HL-60 (cell line): ENCODE measurements around the gene MTSS2.

Source experiments
- DNase-seq, 2 experiments: peaks; one replicate each; pipeline ENCODE4 v3.0.0-alpha.2; 2010 to 2020; ENCODE audit warnings: low read depth in 1 of 2, low spot score in 1 of 2
- H3K27ac ChIP-seq: fragments of 250-450 bp; sonication (Bioruptor Pico); replicated peaks from 2 replicates; pipeline ENCODE4 v1.5.1; 2020; ENCODE audit warnings: mild to moderate bottlenecking, moderate library complexity
- H3K27me3 ChIP-seq: fragments of 250-450 bp; sonication (Bioruptor Pico); 2 replicates; pipeline ENCODE4 v1.5.1; 2021; ENCODE audit warnings: mild to moderate bottlenecking, moderate library complexity; ENCODE audit not compliant: insufficient read depth, poor library complexity, severe bottlenecking
- H3K4me3 ChIP-seq: replicated peaks from 2 replicates; pipeline ENCODE4 v1.5.1; 2011; ENCODE audit warnings: mild to moderate bottlenecking, control low read depth, low read length; ENCODE audit not compliant: insufficient read depth
- GABPA ChIP-seq: IDR thresholded peaks from 2 replicates; pipeline ENCODE4 v1.6.1; 2012; ENCODE audit warnings: low read depth
- POLR2AphosphoS5 ChIP-seq: IDR thresholded peaks from 2 replicates; pipeline ENCODE4 v1.6.1; 2012; ENCODE audit warnings: low read depth
- SPI1 ChIP-seq: IDR thresholded peaks from 2 replicates; pipeline ENCODE4 v1.6.1; 2012; ENCODE audit warnings: low read depth, mild to moderate bottlenecking, borderline replicate concordance
- TF ChIP-seq, protein P1 (sequence below): IDR thresholded peaks from 2 replicates; pipeline ENCODE4 v1.6.1; 2012; ENCODE audit warnings: low read depth; ENCODE audit not compliant: insufficient replicate concordance
- TF ChIP-seq, protein P2 (sequence below): IDR thresholded peaks from one replicate; pipeline ENCODE4 v1.5.1; 2011; ENCODE audit warnings: low read length, control low read depth, inconsistent platforms; ENCODE audit not compliant: insufficient read depth

MTSS2 gene

DNA sequence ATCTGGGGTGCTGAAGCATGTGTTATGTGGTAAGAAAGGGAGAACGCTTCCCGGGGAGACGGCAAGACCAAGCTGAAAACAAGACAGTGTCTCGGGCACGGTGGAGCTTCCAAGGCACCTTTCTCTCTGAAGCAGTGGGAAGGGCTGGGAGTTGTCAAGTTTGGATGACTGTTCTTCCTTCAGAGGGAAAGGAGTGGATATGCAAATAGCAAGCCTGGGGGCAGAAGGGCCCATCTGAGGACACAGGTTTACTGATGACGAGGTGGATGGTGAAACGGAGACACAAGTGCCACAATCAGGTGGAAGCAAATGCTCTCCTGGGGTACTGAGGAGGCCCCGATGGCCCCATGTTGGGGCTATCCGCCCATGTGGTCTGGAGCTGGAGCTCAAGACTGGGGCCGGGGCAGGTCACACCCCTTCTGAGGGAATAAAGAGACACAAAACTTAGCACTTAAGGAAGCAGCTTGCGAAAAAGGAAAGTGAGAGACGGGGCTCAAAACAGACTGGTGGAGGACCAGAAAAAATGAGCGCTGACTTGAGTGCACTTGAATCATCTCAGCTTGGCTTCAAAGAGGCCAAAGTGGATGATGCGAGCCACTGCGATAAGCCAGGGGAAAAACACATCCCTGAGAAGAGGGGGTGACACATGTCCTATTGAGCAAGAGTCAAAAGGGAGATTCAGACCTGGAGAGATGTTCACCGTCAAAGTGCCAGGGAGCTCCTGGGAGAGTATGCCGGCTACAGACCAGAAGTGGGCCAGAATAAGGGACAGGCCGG, 34.8 kb upstream of the MTSS2 start:
- Histone ChIP-seq H3K27ac (no peak overlapping the region), H3K27me3 (no peaks in the 10 kb centered on the region), H3K4me3 (no peak overlapping the region)
- TF ChIP-seq GABPA: no peak
- no peak for TF ChIP-seq POLR2AphosphoS5
- TF ChIP-seq, protein P1, sequence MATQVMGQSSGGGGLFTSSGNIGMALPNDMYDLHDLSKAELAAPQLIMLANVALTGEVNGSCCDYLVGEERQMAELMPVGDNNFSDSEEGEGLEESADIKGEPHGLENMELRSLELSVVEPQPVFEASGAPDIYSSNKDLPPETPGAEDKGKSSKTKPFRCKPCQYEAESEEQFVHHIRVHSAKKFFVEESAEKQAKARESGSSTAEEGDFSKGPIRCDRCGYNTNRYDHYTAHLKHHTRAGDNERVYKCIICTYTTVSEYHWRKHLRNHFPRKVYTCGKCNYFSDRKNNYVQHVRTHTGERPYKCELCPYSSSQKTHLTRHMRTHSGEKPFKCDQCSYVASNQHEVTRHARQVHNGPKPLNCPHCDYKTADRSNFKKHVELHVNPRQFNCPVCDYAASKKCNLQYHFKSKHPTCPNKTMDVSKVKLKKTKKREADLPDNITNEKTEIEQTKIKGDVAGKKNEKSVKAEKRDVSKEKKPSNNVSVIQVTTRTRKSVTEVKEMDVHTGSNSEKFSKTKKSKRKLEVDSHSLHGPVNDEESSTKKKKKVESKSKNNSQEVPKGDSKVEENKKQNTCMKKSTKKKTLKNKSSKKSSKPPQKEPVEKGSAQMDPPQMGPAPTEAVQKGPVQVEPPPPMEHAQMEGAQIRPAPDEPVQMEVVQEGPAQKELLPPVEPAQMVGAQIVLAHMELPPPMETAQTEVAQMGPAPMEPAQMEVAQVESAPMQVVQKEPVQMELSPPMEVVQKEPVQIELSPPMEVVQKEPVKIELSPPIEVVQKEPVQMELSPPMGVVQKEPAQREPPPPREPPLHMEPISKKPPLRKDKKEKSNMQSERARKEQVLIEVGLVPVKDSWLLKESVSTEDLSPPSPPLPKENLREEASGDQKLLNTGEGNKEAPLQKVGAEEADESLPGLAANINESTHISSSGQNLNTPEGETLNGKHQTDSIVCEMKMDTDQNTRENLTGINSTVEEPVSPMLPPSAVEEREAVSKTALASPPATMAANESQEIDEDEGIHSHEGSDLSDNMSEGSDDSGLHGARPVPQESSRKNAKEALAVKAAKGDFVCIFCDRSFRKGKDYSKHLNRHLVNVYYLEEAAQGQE: no peak
- TF ChIP-seq SPI1: no peak
- TF ChIP-seq, protein P2, sequence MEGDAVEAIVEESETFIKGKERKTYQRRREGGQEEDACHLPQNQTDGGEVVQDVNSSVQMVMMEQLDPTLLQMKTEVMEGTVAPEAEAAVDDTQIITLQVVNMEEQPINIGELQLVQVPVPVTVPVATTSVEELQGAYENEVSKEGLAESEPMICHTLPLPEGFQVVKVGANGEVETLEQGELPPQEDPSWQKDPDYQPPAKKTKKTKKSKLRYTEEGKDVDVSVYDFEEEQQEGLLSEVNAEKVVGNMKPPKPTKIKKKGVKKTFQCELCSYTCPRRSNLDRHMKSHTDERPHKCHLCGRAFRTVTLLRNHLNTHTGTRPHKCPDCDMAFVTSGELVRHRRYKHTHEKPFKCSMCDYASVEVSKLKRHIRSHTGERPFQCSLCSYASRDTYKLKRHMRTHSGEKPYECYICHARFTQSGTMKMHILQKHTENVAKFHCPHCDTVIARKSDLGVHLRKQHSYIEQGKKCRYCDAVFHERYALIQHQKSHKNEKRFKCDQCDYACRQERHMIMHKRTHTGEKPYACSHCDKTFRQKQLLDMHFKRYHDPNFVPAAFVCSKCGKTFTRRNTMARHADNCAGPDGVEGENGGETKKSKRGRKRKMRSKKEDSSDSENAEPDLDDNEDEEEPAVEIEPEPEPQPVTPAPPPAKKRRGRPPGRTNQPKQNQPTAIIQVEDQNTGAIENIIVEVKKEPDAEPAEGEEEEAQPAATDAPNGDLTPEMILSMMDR: no peak
- no peak for DNase-seq

DNA sequence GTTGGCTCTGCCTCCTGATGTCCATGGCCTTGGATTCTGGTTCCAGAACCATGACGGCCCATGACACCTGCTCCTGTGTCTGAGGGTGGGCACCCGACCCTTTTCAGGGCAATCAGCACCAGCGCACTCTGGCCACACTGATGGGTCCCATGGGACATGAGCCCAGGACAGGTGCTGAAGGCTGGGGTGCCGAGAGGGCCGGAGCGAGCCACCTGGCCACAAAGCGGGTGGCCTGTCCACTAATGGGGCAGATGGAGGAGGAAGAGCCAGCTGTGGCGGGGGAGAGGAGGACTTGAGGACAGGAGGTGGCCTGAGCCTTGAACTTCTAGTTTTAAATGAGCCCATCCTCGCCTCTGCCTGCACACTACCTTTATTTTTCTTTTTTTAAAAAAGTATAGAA, 31.2 kb upstream of the MTSS2 start:
- H3K4me3 ChIP-seq: no peak overlapping the region
- no peak for TF ChIP-seq SPI1
- no peak for TF ChIP-seq POLR2AphosphoS5
- no peak for TF ChIP-seq GABPA
- no peaks in the 10 kb centered on the region for H3K27me3 ChIP-seq
- DNase-seq: no peak
- no peak overlapping the region for H3K27ac ChIP-seq

DNA sequence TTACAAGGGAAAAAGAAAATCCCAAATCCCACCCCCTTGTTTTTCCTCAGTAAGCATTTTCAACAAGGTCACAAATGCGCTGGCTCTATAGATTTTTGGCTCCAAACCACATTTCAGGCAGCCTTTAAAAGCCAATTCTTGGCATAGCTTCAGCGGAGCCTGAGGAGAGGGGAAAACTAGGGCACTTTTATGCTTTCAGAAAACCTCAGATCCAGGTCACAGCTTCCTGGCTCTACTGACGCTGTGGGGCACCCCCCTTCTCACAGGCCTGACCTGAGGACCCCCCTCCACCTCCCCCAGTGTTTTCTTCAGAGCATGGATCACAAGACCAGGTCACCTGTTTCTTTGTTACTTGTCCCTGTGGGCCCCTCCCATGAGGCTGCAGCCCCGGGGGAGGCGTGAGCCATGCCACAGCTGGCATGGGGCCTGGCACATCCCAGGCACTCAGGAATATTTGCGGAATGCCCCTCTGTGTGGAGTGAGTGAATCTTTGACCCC, 30.1 kb upstream of the MTSS2 start:
- DNase-seq: no peak
- H3K27me3 ChIP-seq: no peaks in the 10 kb centered on the region
- no peak overlapping the region for H3K4me3 ChIP-seq
- H3K27ac ChIP-seq: no peak overlapping the region
- TF ChIP-seq POLR2AphosphoS5 (no peak), GABPA (no peak), SPI1 (no peak)
- TF ChIP-seq, protein P2: no peak
- TF ChIP-seq, protein P1: no peak

DNA sequence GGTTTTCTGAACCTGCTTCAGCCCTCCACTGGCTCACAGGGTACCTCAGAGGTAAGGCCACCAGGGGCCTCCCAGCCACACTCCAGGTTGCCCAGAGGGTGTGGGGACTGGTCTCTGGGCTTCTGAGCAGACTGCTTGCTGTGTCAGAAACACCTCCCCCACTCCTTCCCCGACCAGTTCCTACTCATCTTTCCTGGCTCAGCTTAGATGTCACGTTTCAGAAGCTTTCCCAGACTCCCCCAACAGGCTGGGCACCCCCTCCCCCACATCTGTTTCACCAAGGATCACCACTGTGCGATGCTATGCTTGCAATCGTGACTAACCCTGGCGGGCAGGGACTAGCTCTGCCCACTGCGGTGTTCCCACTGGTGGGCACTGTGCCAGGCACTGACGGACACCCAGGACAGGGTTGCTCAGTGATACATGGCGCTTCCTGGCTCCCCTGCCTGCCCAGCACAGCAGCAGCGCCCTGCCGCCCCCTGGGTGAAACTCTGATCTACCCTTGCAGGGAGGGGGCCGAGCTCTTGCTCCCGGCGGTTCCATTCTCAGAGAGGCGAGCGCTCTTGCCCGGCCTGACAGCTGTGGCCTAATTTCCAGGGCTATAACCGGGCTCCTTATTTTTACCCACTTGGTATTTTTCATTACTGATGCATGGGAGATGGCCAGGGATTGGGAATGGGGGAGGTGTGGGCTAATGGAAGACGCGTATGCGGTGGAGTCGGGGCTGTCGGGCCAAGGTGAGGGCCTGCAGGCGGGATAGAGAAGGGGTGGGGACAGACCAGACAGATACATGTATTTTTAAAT, 29.4 kb upstream of the MTSS2 start:
- DNase-seq: no peak
- H3K4me3 ChIP-seq: no peak overlapping the region
- H3K27me3 ChIP-seq: no peaks in the 10 kb centered on the region
- TF ChIP-seq, protein P1: no peak
- TF ChIP-seq POLR2AphosphoS5 (no peak), GABPA (no peak), SPI1 (no peak)
- TF ChIP-seq, protein P2: no peak
- H3K27ac ChIP-seq: no peak overlapping the region
